Stimulated activated CD8-positive, alpha-beta memory T cell treated with anti-CD3 and anti-CD28 coated beads, Interleukin-2, amount 100 ng/mL, for 48 hours (primary cell): ENCODE results near the gene HBG2.

Source experiments
- DNase-seq, 2 donors: peaks; one replicate each; pipeline ENCODE4 v3.0.0-alpha.2; 2020; ENCODE audit warnings: low read depth in 2 of 2

HBG2 gene

DNA sequence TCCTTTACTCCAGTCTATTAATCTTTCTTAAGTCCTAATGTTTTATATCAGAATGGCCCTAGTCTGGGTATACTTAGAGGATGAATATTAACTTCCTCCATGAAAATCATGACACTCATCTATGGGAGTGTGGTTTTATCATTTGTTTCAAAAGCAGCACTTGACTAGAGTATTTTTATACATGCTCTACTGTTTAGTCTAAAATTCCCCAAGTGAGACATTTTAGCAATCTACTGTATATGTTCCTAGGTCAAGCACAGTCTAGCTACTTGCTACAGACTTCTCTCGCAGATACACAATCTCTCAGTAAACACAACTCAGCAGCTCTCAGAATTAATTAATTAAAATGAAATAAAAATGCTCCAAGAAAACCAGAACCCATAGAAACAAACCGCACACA is 24.8 kb downstream of the HBG2 start:
- no peak for DNase-seq

DNA sequence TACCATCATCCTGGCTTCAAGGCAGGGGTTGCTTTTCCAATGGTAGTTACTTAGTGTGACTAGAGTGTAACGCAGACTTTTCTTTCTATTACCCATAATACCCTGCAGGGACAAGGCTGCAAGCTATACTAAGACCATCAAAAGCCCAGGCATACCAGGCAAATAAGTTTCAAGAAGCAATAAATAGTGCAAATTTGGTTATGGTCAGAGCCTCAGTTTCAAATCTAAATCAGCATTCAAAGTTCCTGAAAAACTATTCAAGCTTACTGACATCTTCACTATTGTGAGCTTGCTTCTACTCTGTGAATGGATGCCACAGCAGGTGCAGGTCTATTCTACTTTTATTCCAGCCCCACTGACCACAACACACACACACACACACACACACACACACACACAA is 25.2 kb downstream of the HBG2 start:
- no peak for DNase-seq

DNA sequence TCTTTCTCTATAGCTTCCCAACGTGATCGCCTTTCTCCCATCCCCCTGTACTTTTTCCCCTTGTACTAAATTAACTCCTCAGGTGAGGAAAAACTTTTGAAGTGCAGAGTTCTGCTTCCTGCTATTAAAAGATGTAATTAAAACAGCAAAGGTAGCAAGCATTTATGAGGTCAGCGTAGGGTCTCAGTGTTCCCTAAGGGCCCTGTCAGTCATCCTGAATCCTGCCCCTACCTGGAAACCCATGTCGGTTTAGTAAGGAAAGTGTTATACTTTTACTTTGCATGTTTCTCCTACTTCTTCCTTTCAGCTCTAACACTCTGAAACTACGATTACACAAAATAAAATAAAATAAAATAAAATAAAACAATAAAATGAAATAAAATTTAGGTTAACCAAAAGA is 26.5 kb downstream of the HBG2 start:
- no peak for DNase-seq

DNA sequence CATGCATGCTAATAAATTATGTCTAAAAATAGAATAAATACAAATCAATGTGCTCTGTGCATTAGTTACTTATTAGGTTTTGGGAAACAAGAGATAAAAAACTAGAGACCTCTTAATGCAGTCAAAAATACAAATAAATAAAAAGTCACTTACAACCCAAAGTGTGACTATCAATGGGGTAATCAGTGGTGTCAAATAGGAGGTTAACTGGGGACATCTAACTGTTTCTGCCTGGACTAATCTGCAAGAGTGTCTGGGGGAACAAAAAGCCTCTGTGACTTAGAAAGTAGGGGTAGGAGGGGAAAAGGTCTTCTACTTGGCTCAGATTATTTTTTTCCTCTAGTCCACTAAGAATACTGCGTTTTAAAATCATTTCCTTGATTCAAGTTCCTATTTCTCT is 26.9 kb downstream of the HBG2 start:
- no peak for DNase-seq

DNA sequence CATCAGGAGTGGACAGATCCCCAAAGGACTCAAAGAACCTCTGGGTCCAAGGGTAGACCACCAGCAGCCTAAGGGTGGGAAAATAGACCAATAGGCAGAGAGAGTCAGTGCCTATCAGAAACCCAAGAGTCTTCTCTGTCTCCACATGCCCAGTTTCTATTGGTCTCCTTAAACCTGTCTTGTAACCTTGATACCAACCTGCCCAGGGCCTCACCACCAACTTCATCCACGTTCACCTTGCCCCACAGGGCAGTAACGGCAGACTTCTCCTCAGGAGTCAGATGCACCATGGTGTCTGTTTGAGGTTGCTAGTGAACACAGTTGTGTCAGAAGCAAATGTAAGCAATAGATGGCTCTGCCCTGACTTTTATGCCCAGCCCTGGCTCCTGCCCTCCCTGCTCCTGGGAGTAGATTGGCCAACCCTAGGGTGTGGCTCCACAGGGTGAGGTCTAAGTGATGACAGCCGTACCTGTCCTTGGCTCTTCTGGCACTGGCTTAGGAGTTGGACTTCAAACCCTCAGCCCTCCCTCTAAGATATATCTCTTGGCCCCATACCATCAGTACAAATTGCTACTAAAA is 27.8 kb downstream of the HBG2 start, which contains the start of gene HBB:
HBB (minus strand) TSS at position 340 of the 579 bp plus-strand sequence; CDS start at position 290, 50 bp downstream.
- no peak for DNase-seq

DNA sequence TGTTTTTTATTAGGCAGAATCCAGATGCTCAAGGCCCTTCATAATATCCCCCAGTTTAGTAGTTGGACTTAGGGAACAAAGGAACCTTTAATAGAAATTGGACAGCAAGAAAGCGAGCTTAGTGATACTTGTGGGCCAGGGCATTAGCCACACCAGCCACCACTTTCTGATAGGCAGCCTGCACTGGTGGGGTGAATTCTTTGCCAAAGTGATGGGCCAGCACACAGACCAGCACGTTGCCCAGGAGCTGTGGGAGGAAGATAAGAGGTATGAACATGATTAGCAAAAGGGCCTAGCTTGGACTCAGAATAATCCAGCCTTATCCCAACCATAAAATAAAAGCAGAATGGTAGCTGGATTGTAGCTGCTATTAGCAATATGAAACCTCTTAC is 29.1 kb downstream of the HBG2 start:
- DNase-seq, result no peak

DNA sequence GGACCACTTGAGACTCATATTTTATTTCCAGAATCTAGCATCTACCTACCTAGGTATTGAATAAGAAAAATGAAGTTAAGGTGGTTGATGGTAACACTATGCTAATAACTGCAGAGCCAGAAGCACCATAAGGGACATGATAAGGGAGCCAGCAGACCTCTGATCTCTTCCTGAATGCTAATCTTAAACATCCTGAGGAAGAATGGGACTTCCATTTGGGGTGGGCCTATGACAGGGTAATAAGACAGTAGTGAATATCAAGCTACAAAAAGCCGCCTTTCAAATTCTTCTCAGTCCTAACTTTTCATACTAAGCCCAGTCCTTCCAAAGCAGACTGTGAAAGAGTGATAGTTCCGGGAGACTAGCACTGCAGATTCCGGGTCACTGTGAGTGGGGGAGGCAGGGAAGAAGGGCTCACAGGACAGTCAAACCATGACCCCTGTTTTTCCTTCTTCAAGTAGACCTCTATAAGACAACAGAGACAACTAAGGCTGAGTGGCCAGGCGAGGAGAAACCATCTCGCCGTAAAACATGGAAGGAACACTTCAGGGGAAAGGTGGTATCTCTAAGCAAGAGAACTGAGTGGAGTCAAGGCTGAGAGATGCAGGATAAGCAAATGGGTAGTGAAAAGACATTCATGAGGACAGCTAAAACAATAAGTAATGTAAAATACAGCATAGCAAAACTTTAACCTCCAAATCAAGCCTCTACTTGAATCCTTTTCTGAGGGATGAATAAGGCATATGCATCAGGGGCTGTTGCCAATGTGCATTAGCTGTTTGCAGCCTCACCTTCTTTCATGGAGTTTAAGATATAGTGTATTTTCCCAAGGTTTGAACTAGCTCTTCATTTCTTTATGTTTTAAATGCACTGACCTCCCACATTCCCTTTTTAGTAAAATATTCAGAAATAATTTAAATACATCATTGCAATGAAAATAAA is 29.8 kb downstream of the HBG2 start:
- no peak for DNase-seq

DNA sequence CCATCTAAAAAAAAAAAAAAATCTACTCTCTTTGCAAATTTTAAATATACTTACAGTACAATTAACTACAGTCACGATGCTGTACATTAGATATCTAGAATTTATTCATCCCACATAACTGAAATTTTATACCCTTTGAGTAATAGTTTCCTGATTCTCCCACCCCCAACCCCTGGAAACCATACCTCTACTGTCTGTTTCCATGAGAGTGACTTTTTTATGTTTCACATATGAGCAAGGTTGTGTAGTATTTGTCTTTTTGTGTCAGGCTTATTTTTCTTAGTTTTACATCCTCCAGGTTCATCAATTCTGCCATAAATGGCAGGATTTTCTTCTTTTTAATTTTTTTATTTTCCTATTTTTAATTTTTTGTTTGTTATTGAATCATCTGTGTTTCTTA is 30.9 kb downstream of the HBG2 start:
- DNase-seq, result no peak

DNA sequence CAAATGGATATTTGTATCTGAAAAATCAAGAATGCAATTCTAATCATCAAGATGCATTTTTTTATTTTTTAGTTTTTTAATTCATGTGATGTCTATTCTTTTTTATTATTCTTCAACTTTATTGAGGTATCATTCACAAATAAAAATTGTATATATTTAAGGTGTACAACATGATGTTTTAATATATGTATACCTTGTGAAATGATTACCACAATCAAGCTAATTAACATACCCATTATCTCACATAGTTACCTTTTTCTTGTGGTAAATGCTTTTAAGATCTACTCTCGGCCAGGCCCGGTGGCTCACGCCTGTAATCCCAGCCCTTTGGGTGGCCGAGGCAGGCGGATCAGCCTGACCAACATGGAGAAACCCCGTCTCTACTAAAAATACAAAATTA is 31.4 kb downstream of the HBG2 start:
- DNase-seq, result no peak

DNA sequence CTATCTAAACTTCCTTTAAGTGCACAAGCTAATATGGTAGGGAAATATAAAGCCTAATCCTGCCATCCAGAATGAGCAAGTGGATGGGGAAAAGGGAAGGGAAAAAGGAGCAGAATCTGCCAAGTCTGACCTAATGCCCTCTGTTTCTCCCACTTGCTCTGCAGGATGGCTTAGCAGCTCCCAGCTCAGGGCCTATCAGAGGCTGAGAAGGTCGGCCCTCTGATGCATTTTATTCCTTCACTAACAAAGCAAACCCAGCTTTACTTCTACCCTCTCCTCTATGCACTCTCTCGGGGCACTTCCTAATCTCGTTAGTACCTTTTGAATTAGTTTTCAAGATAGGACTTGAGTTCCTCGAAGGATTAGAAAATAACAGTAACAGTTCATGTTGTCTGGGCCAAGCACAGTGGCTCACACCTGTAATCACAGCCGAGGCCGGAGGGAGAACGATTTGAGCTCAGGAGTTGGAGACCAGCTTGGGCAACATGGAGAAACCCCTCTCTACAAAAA is 44.1 kb downstream of the HBG2 start:
- DNase-seq, result no peak

DNA sequence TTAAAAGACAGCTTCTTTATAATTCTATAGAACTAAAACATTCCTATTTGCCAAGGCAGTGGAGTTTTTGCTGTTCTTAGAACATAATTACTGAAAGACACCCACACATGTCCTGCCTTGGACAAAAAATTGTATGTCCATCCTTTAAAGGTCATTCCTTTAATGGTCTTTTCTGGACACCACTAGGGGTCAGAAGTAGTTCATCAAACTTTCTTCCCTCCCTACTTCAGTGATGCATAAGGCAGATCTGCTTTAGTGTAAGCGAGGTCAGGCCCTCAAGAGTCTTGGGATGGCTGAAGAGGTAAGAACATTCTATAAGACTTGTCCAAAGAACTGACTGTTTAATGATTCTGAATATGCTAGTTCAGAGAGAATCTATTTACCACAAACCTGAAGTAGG is 49.8 kb downstream of the HBG2 start:
- no peak for DNase-seq

DNA sequence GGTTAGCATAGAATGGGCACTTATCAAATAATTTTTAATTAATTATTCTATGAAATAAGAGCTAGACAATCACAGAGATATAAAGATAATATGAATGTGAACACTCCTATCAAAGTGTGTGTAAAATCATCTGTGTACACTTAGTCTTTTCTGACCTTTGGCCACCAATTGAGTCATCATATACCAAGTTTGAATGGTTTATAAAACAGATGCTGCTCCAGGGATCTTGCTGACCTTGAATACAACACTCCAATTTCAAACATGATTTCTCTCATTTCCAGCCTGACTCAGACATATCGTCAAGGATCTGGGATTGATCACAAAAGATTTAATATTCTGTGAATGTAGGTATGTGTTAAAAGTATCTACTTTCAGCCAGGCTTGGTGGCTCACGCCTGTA is 51.2 kb downstream of the HBG2 start:
- no peak for DNase-seq
